ENCODE data around the gene TBC1D22A.

- TF ChIP-seq CTCF (IDR thresholded peaks at IDR 0.05; ENCODE audit: low read depth, low read length, missing input control): no peak
- no peak for TF ChIP-seq MAX (IDR thresholded peaks at IDR 0.05)
- TF ChIP-seq ZBTB33 (IDR thresholded peaks at IDR 0.05): no peak
- no peak for TF ChIP-seq REST (IDR thresholded peaks at IDR 0.05)
- no peak for TF ChIP-seq YY1 (IDR thresholded peaks at IDR 0.05)
- TF ChIP-seq EGR1 (IDR thresholded peaks at IDR 0.05; ENCODE audit: low read depth in 2 of 2): no peak
- TF ChIP-seq ATF3 (IDR thresholded peaks at IDR 0.05): no peak
Measured at GRCh38 chr22:46994983-46995382, 232.5 kb downstream of the TBC1D22A start.
